Stimulated activated CD4-positive, alpha-beta T cell treated with anti-CD3 and anti-CD28 coated beads, Interleukin-2, amount 100 ng/mL, for 24 hours (primary cell): Measurements from ENCODE around the gene SSTR3.
"Not testable (repeated sequence)": the region's sequence is repeated elsewhere in the genome, so short reads cannot be mapped to it uniquely, and the experiment has no call there.

Experiments
- DNase-seq, 2 donors: peaks; one replicate each; pipeline ENCODE4 v3.0.0-alpha.2; 2020

SSTR3 gene

DNA sequence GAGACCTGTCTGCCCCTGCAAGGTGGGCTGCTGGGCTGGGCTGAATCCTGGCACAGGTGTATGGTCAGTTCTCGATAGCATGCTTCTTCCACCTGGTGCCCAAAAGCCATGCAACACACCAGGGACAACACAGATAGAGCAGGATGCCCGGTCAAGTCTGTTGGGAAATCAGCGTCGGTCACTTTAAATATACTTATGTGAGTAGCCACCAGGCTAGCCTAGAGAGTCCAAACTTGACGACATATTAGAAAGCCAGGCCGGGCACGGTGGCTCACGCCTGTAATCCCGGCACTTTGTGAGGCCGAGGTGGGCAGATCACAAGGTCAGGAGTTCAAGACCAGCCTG, 33.2 kb downstream of the SSTR3 start:
- DNase-seq = no peak

GRCh38 chr22:37178350-37179125, 33.7 kb downstream of the SSTR3 start:
- DNase-seq = no peak

GRCh38 chr22:37177755-37178154, 34.5 kb downstream of the SSTR3 start:
- no peak for DNase-seq

GRCh38 chr22:37177221-37177620, 35.1 kb downstream of the SSTR3 start:
- no peak for DNase-seq

DNA sequence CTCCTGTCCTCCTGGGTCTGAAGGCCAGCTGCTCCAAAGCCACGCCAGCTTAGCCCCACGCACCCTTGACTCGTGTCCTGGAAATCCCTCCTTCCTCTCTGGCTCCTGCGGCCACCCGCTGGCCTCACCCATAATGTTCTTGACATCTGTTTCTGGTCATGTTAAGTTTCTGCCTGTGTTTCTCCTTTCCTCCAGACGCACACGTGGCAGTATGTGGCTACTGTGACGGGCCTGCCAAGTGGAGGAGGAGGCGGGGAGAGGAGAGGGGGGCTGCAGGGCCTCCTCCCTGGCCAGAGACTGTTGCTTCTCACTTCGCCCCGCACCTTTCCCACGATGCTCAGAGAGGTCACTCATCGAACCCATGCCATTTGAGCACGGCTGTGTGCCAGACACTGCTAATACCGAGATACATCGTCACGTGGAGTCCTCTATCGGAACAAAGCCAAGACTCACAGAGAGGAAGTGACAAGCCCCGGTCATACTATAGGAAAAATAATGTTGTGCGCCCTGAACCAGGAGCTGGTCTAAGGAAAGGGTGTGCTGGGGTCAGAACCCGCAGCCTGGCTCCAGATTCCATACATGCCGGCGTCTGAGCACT, 35.7 kb downstream of the SSTR3 start:
- no peak for DNase-seq

- DNase-seq = no peak
These were observed 36.6 kb downstream of the SSTR3 start for GRCh38 chr22:37175414-37176281.

- no peak for DNase-seq
These were observed 37.3 kb downstream of the SSTR3 start for GRCh38 chr22:37174964-37175363.

GRCh38 chr22:37173709-37174108, 38.6 kb downstream of the SSTR3 start:
- DNase-seq = no peak

DNA sequence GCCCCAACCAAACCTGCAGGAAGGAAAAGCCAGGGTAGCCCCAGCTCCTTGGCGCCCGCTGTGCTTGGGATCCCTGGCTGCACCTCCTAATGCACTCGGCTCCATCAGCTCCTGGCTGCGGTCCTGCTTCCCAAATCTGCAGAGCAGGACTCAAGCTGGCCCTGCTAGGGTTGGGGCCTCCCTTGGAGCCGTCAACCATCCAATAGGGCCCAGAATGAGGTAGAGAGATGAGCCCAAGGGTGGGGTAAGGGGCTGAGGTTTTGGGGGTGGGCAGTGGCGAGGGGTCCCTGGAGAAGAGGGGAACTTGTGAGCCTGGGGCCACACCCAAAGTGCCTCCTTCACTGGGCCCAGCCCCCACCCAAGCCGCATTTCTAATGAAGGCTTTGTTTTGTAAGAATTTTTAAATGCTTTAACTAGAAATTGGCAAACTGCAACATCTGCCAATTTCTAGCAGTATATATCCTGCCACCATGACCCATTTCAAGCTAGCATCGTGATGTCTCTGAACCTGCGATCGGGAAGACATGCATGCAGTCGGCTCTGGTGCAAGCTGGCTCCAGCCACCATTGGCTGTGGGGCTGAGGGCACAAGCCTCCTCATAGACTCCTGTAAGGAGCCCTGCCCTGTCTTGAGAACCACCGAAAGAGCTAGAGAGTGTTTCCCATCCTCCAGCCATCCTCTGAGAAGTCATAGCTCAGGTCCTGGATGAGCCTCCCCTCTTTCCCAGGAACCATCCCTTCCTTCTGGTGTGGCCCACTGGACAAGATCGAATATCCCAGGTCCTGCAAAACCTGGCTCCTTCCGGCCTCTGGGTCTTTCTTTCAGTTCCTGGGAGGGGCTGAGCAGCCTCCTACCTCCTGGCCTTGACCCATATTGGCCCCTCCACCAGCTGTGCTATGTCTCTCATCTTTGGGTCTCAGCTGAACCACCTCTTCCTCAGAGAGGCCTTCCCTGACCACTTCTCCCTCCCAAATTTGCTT, 39.7 kb downstream of the SSTR3 start:
- no peak for DNase-seq

DNA sequence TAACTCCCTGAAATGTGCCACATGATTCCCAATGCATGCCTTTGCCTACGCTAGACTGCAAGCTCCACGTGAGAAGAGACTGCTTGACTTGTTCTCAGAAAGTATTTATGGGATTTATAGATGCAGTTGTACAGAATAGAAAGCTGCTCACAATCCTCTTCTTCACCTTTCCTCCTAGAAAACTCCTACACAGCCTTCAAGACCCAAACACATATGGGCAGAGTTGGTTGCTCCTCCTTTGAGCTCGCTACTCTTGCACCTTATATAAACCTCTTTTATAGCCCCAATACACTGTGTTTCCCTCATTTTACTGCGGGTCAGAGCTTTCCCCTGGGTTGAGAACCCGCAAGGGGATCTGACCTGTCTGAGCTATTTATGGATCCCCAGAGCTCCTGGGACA, 40.6 kb downstream of the SSTR3 start:
- DNase-seq = no peak

DNA sequence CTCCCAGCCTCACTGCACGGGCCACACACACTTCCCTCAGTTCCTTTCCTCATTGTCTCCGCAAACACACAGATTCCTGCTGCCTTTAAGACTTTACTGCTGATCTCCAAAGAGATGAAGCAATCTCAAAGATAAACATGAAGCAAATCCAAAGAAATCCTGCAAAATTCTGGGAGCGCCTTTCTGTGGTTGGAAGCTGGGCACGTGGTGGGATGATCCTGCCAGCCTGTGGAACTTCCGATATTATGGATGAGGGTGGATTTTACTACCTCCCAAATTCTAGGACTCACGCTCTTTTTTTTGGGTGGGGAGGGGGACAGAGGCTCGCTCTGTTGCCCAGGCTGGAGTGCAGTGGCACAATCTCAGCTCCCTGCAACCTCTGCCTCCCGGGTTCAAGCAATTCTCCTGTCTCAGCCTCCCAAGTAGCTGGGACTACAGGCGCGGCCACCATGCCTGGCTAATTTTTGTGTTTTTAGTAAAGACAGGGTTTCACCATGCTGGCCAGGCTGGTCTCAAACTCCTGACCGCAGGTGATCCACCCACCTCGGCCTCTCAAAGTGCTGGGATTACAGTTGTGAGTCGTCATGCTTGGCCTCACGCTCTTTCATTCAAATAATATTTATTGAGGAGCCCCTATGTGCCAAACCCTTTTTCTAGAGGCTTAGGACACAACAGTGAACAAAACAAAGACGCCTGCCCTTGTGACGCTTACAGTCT, 41.4 kb downstream of the SSTR3 start:
- not testable (repeated sequence) for DNase-seq

DNA sequence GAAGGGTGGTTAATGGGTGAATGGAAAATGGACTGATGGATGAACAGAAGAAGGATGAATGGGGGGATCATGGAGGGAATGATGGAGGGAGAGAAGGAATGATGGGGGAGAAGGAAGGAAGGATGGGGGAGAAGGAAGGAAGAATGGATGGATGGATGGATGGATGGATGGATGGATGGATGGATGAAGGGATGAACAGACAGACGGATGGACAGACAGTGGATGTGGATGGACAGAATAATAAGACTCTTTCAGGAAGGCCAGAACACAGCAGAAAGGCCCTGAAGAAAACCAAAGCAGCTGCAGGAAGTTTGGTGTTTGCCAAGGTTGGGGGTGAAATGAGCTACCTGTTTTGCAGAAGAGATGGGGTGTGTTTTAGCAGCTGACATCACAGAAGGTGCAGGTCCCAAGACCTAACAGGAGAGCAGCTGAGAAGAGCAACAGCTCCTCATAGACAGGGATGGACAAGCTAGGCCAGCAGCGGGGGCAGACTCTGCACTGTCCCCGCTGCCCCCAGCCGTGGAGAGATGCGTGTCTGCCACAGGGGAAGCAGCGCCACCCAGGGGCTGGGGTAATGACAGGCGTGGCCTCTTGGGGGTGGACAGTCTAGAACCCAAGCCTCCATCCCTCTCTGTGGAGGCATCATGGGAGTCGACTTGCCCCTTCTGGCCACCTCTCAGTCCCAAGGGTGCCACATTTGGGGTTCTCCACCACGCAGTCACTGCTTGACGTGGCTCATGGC, 42.2 kb downstream of the SSTR3 start:
- DNase-seq = no peak

- no peak for DNase-seq
These were observed 42.9 kb downstream of the SSTR3 start for GRCh38 chr22:37169406-37169805.

DNA sequence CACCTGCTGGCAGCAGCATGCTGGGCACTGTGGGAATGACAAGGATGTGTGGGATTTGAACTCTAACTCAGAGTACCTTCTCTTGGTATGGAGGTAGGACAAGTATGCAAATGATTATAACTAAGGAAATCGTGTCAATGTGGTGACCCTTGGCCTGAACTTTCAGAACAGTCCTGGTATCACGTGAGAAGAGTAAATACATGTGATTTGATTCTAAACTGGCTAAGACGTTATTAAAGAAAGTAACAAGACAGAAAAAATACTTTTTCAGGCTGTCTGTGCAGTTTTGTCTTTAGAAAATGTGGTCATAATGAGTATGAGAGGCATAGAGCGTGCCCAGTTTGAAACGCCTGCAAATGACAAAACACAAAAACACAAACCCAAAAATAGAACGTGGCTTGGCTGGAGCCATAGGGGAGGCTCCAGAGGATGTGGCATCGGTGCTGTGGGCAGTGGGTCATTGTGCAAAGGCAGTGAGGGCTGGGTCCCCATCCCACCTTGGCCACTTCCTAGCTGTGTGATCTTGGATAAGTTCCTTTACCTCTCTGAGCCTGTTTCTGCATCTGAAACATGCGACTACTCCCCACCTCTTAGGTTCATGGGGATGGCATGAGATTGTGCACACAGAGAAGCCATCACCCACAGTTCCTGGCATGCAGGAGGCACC, 44.2 kb downstream of the SSTR3 start:
- DNase-seq = no peak

DNA sequence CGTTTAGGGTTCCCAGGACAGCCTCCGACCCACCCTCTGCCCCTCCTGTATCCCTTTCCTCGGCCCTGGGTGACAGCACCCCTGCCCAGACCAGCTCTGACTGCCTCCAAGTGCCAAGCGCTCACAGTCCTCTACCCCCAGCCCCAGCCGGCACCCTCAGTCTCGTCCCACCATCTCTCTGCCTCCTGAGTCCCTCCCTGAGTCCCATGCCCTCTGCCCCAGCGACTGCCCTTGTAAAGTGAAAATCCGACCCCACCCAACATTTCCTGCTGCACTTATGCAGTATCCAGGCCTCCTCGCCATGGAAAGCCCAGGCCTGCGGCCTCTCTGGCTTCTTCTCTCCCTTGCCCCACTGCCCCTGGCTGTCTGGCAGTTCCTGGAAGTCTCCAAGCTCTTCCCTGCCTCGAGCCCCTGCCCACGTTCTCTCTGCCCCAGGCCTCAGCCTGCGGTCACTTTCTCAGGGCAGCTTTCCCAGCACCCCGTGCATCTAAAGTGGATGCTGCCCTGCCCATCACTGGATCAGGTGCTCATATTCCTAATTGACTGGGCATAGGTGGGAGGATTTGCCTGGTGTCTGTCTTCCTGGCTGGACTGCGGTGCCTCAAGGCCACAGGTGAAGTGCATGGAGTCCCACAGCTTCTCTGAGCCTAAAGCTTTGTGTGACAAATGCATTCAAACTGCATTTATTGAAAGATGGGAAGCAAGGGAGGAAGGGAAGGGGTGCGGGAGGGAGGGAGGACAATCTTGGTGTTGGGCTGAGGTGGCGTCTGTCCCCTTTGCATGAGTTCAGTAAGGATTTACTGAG, 44.9 kb downstream of the SSTR3 start:
- DNase-seq = no peak

DNA sequence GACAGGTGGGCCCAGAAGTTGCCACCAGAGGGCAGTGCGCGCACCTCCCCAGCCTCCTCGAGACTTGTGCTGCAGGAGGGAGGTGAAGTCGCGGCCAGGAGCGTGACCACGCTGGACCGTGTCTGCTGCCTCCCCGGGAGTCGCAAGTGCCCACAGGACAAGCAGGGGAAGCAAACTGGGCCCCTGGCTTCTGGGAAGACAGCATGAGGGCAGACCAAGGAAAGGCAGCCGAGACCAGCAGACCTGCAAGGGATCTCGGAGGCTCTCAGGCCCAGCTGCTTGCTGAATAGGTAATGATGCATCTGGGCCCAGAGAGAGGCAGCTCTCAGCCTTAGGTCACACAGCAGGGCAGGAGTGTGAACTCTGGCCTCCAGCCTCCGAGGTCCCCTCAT, 45.6 kb downstream of the SSTR3 start:
- DNase-seq = peak; percentile 88 to 90

DNA sequence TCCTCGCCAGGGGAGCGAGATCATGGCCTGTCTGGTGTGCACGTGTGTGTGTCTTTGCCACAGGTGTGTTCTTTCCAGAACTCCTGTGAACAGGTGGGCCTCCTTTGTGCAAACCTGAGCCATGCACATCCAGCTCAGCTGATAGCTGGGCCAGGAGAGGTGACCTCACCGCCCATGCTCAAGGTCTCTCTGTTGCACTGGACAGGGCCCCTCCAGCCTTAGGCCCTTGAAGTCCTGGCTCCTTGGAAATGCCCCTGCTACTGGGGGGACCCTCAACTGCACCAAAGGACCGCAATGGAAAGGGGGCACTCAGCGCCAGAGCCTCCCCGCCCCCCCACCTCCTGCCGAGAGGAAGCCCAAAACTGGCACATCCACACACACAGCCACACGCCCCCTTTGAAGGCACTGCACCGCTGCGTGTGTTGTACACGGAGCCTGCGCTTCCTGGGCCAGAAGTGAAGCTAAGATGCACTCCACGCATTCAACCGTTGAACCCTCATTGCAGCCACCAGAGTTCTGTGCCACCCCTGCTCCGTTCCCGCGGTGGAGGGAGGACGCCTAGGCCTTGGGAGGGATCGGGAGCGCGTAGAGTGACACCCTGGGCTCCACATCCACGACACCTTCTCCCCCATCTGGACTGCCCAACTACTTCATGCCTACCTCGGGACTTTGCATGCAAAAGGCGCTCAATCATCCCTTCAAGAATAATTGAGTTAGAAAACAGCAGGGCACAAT, 46.2 kb downstream of the SSTR3 start:
- no peak for DNase-seq

GRCh38 chr22:37165066-37165465, 47.2 kb downstream of the SSTR3 start:
- no peak for DNase-seq

- no peak for DNase-seq
These were observed 47.8 kb downstream of the SSTR3 start for GRCh38 chr22:37164505-37164887.
